ENCODE measurements around the gene CTSW.
A peak's percentile ranks its signal among the peaks of the same experiment; 100 is the strongest.

Gene CTSW

GRCh38 chr11:65855927-65856363 lies 23.7 kb upstream of the CTSW start:
- no peak for DNase-seq (ENCODE audit: low spot score)

DNA sequence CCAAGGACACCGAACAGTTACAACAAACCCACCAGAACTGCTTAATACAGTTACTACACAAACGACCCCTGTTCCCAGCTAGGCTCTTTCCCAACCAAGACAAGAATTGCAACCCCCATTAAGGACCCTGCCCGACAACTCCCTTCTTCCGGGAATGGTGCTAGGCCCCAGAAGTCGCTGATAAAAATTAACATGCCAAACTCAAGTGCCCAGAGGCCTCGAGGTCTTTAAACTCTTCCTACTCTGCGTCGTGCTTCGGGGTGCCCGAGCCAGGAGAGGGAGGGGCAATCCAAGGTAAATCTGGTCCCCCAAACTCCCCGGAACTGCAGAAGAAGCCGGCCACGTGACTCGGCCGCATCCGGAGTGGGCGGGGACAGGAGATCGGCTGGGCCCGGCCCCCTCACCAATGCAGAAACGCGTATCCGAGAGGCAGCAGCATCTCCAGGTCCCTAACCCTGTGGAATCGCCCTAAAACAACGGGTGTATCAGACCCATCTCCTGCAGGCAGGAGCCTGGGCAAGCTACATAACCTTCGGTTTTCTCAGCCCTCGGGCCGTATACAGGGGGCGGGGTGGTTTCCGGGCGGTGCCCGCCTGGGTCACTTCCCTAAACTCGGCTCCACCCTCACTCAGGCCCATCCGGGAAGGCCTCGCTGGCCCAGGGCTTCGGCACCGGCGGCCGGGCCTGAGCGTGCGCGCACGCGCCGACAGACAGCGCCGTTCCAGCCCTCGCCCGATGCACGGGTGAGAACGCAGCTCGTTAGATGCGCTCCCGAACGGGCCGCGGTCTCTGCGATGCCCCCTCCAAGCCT lies 22.7 kb upstream of the CTSW start:
- peak; percentile 63 for DNase-seq (ENCODE audit: low spot score)

- DNase-seq (ENCODE audit: low spot score), result peak; percentile 58
Observed at GRCh38 chr11:65857500-65857852, 22.2 kb upstream of the CTSW start.

DNA sequence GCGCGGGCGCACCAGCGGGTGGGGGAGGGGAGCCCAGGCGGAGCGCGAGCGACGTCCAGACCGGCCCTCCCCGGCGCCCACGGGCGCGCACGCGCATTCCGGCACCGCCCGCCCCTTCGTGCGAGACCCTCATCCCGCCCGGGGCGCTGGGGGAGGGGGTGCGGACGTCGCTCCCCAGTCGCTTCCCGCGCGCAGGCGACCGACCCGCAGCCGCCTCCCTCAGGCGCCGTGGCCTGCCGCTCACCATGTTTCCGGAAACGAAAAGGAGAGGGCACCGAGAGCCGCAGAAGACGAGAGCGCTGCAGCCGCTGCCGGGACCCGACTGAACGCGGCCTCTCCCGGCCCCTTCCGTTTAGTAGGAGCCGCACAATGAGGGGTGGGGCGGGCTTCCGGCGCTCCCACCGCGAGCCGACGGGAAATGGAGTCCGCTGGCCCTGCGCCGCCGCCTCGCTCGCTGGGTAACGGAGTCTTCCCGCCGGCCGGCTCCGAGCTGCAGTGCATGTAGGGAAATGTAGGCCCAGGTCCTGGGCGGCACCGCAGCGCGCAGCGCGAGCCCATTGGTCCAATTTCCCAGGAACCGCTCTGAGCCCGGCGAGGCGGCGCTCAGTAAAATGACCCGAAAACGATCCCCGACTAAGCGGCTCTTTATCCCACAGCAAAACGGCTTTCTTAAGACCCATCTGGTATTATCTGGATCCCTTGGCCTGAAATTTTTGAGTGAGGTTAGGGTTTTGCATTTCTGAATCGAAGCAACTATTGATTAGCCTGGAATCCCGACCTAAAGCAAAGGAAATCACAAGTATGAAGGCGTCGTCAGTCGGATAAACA lies 21.6 kb upstream of the CTSW start, which contains the start of gene CFL1:
TSS of gene CFL1 (minus strand) at position 328 of the 828 bp plus-strand sequence. CDS start at position 247, 81 bp downstream.
- DNase-seq (ENCODE audit: low spot score), result peak; percentile 95

DNA sequence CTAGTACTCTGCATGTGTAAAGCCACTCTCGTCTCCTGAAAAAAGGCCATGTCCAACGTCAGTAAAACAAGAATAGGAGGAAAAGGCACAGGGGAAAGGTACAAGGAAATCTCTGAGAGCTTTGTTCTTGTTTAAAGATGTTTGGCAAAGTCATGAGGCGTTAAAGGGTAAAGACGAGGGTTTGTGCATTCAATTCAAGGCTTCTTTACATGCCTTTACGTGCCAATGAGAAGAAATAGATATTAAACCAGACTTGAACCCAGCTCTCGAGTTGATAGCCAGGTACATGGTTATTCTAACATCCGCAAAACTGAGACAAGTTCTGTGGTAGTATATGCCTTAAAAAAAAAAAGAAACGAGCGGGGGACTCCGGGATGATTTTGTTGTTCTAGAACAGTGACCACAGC lies 21.0 kb upstream of the CTSW start:
- DNase-seq (ENCODE audit: low spot score), result peak; percentile 42

DNA sequence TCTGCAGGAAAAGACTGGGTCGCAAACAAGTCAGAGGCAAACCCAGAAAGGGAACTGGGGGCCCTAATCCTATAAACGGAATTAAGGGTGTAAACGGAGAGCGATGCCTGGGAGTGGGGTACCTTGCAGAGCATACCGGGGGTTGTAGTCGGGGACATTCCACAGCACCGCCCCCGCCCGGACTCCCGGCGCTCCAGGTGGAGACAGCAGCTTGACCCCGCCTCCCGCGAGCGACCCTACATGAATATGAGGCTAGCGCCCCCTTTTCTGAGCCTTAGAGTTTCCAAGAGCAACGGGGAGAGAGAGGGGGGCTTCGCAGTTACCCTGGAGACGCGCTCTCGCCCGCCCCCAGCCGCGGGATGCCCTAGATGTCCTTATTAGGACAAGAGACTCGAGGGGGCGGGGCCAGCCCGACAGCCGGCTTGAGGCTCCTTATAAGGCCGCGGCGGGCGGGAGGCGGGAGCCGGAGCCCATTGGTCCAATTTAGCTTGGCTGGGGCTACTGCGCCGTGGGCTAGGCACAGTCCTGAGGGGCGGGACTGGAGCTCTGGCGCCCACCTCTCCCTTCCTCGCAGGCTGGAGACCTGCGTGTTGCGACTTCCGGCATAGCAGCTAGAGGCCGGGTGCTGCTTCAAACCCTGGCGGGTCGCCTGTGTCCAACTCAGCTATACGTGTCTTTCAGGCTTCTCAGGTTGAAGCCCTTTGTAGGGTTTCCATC lies 20.4 kb upstream of the CTSW start:
- DNase-seq (ENCODE audit: low spot score), result peak; percentile 95

DNA sequence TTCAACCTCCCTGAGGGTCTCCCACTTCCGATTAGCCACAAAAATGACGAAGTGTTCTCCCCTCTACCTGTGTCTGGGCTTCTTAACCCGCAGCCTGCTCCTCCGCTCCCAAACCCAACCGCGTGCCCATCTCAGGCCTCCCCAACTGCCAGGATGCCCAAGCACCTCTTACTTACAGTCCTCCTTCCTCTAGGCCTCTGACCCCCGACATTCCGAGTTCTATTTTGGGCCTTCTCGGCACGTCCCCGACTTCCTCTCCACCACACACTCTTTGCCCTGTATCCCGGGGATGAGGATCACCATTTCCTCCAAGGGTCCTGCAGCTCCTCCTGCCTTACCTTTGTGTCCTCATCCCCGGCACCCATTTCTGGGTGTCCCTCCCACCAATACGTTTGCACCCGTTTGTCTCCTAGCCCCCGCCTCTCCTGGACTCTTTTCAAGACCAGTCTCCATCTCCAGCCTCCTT lies 19.8 kb upstream of the CTSW start:
- DNase-seq (ENCODE audit: low spot score), result no peak

DNA sequence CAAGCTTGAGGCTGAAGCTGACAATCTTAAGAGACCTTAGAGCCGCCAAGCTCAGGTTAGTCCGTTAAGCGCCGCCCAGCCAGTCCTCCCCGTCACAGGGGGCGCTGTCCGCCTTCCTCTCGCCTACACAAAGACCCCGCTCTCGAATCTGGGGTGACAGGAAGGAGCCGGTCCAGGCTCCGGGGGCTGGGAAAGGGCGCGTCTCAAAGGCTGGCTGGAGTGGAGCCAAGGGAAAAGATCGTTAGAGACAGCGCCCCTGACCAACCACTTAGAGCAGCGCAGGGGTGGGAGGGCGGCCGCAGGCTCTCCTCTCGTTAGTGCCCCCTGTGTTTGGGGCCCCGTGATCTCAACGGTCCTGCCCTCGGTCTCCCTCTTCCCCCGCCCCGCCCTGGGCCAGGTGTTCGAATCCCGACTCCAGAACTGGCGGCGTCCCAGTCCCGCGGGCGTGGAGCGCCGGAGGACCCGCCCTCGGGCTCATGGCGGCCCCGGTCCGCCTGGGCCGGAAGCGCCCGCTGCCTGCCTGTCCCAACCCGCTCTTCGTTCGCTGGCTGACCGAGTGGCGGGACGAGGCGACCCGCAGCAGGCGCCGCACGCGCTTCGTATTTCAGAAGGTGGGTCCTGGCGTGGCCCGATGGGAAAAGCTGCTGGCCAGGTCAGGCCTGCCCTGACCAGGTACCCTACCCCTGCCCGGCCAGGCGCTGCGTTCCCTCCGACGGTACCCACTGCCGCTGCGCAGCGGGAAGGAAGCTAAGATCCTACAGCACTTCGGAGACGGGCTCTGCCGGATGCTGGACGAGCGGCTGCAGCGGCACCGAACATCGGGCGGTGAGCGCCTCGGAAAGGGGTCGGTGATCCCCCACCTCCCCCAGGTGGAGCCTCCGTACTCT lies 19.1 kb upstream of the CTSW start, which contains the start of gene MUS81:
TSS of gene MUS81 (plus strand) at position 156 of the 887 bp plus-strand sequence. CDS start at position 477, 321 bp downstream.
- peak; percentile 97 for DNase-seq (ENCODE audit: low spot score)

- no peak for DNase-seq (ENCODE audit: low spot score)
Observed at GRCh38 chr11:65861165-65861505, 18.5 kb upstream of the CTSW start.

DNA sequence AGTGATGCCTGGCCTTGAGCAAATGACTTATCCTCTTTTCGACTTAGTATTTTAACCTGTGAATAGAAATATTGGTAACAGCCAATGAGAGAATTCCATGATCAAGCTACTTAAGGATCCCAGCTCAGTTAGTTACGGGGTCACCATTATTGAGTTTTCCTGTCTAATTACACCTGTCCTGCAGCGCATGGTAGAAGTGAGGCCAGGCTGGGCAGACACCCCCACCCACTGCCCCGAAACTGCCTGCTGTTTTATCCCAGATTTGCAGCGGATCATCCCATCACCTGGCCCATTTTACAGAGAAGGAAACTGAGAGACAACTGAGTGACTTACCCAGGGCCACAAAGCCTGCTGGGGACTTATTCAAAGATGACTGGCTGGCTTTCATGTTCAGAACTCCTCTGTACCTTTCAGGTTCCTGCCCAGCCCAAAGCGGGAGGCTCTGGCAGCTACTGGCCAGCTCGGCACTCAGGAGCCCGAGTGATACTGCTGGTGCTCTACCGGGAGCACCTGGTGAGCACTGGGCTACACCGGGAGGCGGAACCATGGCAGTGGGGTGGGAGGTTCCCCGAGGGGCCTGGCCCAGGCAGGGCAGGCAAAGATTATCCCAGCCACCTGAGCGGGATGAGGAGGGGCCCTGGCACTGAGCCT lies 18.0 kb upstream of the CTSW start:
- no peak for DNase-seq (ENCODE audit: low spot score)

DNA sequence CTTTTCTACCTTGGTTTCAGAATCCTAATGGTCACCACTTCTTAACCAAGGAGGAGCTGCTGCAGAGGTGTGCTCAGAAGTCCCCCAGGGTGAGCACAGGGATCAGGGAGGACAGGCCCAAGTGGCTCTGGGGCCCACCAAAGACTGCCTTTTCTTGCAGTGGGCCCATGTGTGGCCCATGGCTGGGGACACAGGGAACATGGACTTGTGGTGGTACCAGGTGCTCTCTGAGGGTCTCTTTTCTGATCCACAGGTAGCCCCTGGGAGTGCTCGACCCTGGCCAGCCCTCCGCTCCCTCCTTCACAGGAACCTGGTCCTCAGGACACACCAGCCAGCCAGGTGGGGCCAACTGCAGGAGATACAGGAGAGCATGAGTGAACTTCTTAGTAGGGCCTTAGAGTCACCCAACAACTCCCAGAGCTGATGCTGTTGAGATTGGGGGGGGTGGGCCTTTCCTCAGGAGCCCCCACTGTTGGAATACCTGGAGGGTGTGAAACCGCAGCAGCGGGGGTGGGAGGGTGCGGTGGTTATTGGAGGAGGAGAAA lies 17.4 kb upstream of the CTSW start:
- no peak for DNase-seq (ENCODE audit: low spot score)

GRCh38 chr11:65862941-65863888 lies 16.4 kb upstream of the CTSW start:
- DNase-seq (ENCODE audit: low spot score), result no peak

DNA sequence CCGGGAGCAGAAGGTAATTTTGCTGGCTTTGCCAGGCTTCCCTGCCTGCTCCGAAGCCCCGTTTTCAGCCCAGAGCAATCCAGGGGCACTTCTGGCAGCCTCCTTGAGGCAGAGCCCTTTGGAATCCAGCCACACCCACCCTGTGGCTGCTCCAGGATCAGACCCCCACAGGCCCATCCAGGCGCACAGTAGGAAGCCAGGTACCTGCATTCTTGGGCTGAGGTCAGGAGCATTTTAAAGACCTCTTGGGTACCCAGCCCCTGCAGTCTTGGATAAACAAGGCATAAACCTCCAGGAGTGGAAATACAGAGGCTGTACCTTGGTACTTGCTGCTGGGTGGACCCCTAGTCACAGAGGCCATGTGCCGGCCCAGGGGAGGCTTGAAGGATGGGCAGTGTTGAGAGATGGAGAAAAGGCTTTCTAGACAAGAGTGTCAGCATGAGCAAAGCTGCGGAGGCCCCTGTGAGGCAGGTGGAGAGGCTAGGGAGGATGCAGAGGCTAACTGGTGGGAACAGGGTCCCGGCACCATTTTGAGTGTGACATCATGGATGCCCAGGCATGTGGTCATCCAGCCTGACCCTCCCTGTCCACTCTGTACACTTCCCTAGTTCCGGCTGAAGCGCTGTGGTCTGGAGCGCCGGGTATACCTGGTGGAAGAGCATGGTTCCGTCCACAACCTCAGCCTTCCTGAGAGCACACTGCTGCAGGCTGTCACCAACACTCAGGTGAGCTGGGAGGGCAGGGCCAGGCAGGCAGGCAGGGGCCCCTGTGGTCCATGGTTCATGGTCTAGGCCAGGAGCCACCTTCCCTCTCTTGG lies 15.5 kb upstream of the CTSW start:
- no peak for DNase-seq (ENCODE audit: low spot score)

GRCh38 chr11:65864706-65865471 lies 14.7 kb upstream of the CTSW start:
- no peak for DNase-seq (ENCODE audit: low spot score)

GRCh38 chr11:65865550-65866172 lies 14.0 kb upstream of the CTSW start:
- no peak for DNase-seq (ENCODE audit: low spot score)

- no peak for DNase-seq (ENCODE audit: low spot score)
Observed at GRCh38 chr11:65866509-65867283, 12.9 kb upstream of the CTSW start.

All from hematopoietic multipotent progenitor cell treated with erythropoietin and hydrocortisone succinate and interleukin-3 and kit ligand, for 15 days (in vitro differentiated cells).